ENCODE measurements around the gene PARVA.

- TF ChIP-seq REST (IDR thresholded peaks at IDR 0.05) (no peak), NR2F2 (IDR thresholded peaks at IDR 0.05) (no peak), CTCF (IDR thresholded peaks at IDR 0.05; ENCODE audit: low read depth, low read length, missing input control) (no peak), RAD21 (IDR thresholded peaks at IDR 0.05) (no peak), TAF1 (conservative IDR thresholded peaks at IDR 0.05) (no peak), EGR1 (IDR thresholded peaks at IDR 0.05; ENCODE audit: low read depth in 2 of 2) (no peak), ATF3 (IDR thresholded peaks at IDR 0.05) (no peak), GABPA (IDR thresholded peaks at IDR 0.05 in 1 of 2, conservative IDR thresholded peaks at IDR 0.05 in 1 of 2) (no peak), YY1 (IDR thresholded peaks at IDR 0.05) (no peak), JUND (IDR thresholded peaks at IDR 0.05) (no peak), RXRA (IDR thresholded peaks at IDR 0.05) (no peak), FOXA1 (IDR thresholded peaks at IDR 0.05) (no peak), MAX (IDR thresholded peaks at IDR 0.05) (no peak)
Observed at GRCh38 chr11:12446863-12447262, 69.5 kb downstream of the PARVA start.

All from liver (tissue), 3 donors.